HEK293T (cell line): Measurements from ENCODE around the gene SF3B6.

ENCODE experiments used
- CTCF ChIA-PET: fragments of 350-600 bp; formaldehyde crosslinking; extraction: SDS; loops from one replicate; lab custom pipeline; 2021; ENCODE audit warnings: antibody characterized with exemption, inconsistent platforms; lab: Yijun Ruan, JAX
- POLR2A ChIA-PET: fragments of 350-600 bp; formaldehyde crosslinking; extraction: SDS; loops from one replicate; lab custom pipeline; 2020; ENCODE audit warnings: antibody characterized with exemption, inconsistent platforms; lab: Yijun Ruan, JAX
- DNase-seq: peaks from one replicate; pipeline ENCODE4 v3.0.0; 2012; ENCODE audit warnings: mixed read lengths; ENCODE audit errors: extremely low spot score
- ARNT ChIP-seq: fragments of 450-650 bp; IDR thresholded peaks from 2 replicates; pipeline ENCODE4 v1.6.1; 2017; ENCODE audit warnings: mild to moderate bottlenecking
- BHLHE40 ChIP-seq: fragments of 450-650 bp; IDR thresholded peaks from 2 replicates; pipeline ENCODE4 v1.6.1; 2016; ENCODE audit warnings: mild to moderate bottlenecking, moderate library complexity, borderline replicate concordance
- CTBP1 ChIP-seq: fragments of 450-650 bp; IDR thresholded peaks from 2 replicates; pipeline ENCODE4 v1.6.1; 2016; ENCODE audit warnings: borderline replicate concordance
- ELF4 ChIP-seq: fragments of 450-650 bp; IDR thresholded peaks from 2 replicates; pipeline ENCODE4 v1.6.1; 2017; ENCODE audit warnings: antibody characterized with exemption
- FOXA1 ChIP-seq: fragments of 450-650 bp; IDR thresholded peaks from 2 replicates; pipeline ENCODE4 v1.6.1; 2016; ENCODE audit warnings: mild to moderate bottlenecking
- FOXK2 ChIP-seq: fragments of 450-650 bp; IDR thresholded peaks from 2 replicates; pipeline ENCODE4 v1.6.1; 2016; ENCODE audit warnings: mild to moderate bottlenecking
- FOXM1 ChIP-seq: fragments of 450-650 bp; IDR thresholded peaks from 2 replicates; pipeline ENCODE4 v1.6.1; 2017; ENCODE audit warnings: mild to moderate bottlenecking, borderline replicate concordance
- HDGF ChIP-seq: fragments of 450-650 bp; IDR thresholded peaks from 2 replicates; pipeline ENCODE4 v1.6.1; 2017; ENCODE audit warnings: antibody characterized with exemption, borderline replicate concordance
- L3MBTL2 ChIP-seq: fragments of 450-650 bp; conservative IDR thresholded peaks from 2 replicates; pipeline ENCODE4 v1.6.1; 2016; ENCODE audit warnings: mild to moderate bottlenecking
- LEF1 ChIP-seq: fragments of 450-650 bp; IDR thresholded peaks from 2 replicates; pipeline ENCODE4 v1.6.1; 2017; ENCODE audit warnings: mild to moderate bottlenecking, borderline replicate concordance
- NFRKB ChIP-seq: fragments of 450-650 bp; IDR thresholded peaks from 2 replicates; pipeline ENCODE4 v1.6.1; 2016; ENCODE audit warnings: mild to moderate bottlenecking, moderate library complexity
- PKNOX1 ChIP-seq: fragments of 450-650 bp; IDR thresholded peaks from 2 replicates; pipeline ENCODE4 v1.6.1; 2016
- SP1 ChIP-seq: fragments of 450-650 bp; IDR thresholded peaks from 2 replicates; pipeline ENCODE4 v1.6.1; 2017
- SUZ12 ChIP-seq: fragments of 450-650 bp; IDR thresholded peaks from 2 replicates; pipeline ENCODE4 v1.6.1; 2016; ENCODE audit warnings: mild to moderate bottlenecking
- TARDBP ChIP-seq: fragments of 450-650 bp; IDR thresholded peaks from 2 replicates; pipeline ENCODE4 v1.6.1; 2016
- ZNF384 ChIP-seq: fragments of 450-650 bp; IDR thresholded peaks from 2 replicates; pipeline ENCODE4 v1.6.1; 2016

The SF3B6 gene

DNA sequence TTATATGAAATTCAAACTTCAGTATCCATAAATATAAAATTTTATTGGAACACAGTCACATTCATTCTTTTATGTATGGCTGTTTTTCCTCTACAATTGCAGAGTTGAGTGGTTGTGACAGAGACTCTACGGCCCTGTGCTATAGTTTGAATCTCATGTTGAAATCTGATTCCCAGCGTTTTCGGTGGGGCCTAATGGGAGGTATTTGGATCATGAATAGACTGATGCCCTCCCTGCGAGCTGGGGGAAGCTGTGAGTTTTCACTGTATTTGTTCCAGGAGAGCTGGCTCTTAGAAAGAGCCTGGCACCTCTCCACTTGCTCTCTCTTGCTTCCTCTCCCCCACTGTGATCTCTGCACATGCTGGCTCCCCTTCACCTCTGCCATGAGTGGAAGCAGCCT, 45.3 kb upstream of the SF3B6 start:
- TF ChIP-seq NFRKB (no peak), ZNF384 (no peak), PKNOX1 (no peak), ELF4 (no peak), FOXK2 (no peak), SP1 (no peak), LEF1 (no peak), ARNT (no peak), FOXA1 (no peak), L3MBTL2 (no peak), TARDBP (no peak), SUZ12 (no peak), FOXM1 (no peak), CTBP1 (no peak), HDGF (no peak)
- DNase-seq: no peak
- POLR2A ChIA-PET: interaction anchor here (1.2 to 1.8 kb wide), 2 partner anchors 8 to 10 kb away, joined by 4 to 8 read pairs; no protein-coding TSS in a partner anchor
- CTCF ChIA-PET: interaction anchor here (0.6 kb wide), 1 partner anchor 232 kb away, joined by 6 read pairs; no protein-coding TSS in a partner anchor

DNA sequence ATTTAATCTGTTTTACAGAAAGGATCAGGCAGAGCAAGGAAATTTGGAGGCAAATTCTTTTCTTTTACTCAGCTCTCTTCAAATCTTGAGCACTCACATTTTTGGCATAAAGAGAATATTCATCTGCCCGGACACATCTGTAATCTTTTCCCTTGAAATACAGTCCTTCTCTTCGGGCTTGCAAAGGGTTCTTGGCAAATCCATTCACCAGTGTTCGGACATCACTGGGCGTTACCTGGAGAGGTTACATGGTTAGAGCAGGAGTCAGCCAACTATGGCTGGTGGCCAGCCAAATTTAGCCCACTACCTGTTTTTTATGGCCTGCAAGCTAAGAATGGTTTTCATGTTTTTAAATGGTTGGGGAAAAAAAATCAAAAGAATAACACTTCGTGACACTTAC, 44.9 kb upstream of the SF3B6 start:
- DNase-seq: no peak
- ChIA-PET POLR2A (interaction anchor here (0.6 kb wide), 1 partner anchor 12 kb away, joined by 3 read pairs; no protein-coding TSS in a partner anchor), CTCF (interaction anchor here (0.6 kb wide), 1 partner anchor 232 kb away, joined by 6 read pairs; no protein-coding TSS in a partner anchor)
- TF ChIP-seq HDGF: no peak
- TF ChIP-seq LEF1: no peak
- no peak for TF ChIP-seq SUZ12
- no peak for TF ChIP-seq TARDBP
- no peak for TF ChIP-seq ELF4
- TF ChIP-seq L3MBTL2: no peak
- TF ChIP-seq SP1: no peak
- no peak for TF ChIP-seq BHLHE40
- TF ChIP-seq CTBP1: no peak
- TF ChIP-seq ZNF384: no peak
- no peak for TF ChIP-seq FOXK2
- no peak for TF ChIP-seq FOXM1
- no peak for TF ChIP-seq NFRKB
- no peak for TF ChIP-seq ARNT
- TF ChIP-seq FOXA1: no peak
- no peak for TF ChIP-seq PKNOX1

DNA sequence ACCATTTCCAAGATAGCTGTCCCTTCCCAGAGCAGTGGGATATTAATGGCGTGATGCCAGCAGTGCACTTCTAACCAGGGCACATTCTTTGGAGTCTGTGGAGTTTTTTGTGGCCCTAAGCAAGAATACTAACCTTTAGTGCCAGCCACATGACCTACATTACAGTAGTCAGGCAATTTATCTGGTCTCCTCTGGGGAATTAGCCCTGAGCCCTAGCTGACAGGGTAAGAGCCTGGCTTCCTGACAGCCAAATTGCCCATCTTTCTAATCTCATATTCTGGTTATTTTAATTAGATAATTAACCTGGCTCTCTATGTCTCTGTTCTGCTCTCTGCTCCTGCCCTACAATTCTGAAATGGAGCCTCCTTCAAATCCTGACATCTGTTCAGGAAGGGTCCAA, 41.8 kb upstream of the SF3B6 start:
- POLR2A ChIA-PET: no interaction called here
- CTCF ChIA-PET: no interaction called here
- TF ChIP-seq FOXK2: no peak
- no peak for TF ChIP-seq NFRKB
- TF ChIP-seq SUZ12: no peak
- TF ChIP-seq LEF1: no peak
- TF ChIP-seq ELF4: no peak
- TF ChIP-seq ARNT: no peak
- no peak for TF ChIP-seq PKNOX1
- no peak for TF ChIP-seq FOXM1
- TF ChIP-seq CTBP1: no peak
- no peak for TF ChIP-seq L3MBTL2
- no peak for TF ChIP-seq HDGF
- no peak for TF ChIP-seq TARDBP
- no peak for TF ChIP-seq BHLHE40
- TF ChIP-seq ZNF384: no peak
- TF ChIP-seq FOXA1: no peak
- TF ChIP-seq SP1: no peak
- no peak for DNase-seq

GRCh38 chr2:24115057-24115456, 38.9 kb upstream of the SF3B6 start:
- CTCF ChIA-PET: no interaction called here
- DNase-seq: no peak
- TF ChIP-seq FOXA1 (no peak), ZNF384 (no peak), NFRKB (no peak), FOXK2 (no peak), HDGF (no peak), SUZ12 (no peak), ELF4 (no peak), CTBP1 (no peak), PKNOX1 (no peak), LEF1 (no peak), ARNT (no peak), SP1 (no peak), TARDBP (no peak), BHLHE40 (no peak), FOXM1 (no peak), L3MBTL2 (no peak)
- POLR2A ChIA-PET: no interaction called here

DNA sequence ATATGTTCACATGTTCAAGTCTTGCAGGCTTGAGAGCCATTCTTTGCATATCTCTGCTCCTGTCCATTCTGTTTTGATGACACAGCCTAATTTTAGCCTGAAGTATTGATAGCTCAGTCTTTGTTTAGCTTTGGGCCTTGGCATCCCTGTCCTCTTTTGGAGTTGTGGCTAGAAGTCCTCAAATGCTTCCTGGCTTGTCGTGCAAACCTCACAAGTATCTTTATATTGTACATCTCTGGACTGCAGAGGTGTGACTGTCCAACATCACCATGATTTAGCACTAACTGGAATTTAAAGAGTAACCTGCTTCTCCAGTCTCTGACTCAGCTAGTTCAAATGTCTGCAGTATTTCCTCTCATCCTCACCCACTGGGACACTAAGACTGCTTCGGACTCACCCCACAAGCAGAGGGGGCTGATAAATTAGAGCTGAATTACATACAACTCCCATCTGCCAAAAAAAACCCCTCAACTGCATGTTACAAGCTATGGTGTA, 35.3 kb upstream of the SF3B6 start:
- POLR2A ChIA-PET: interaction anchor here (1.7 kb wide), 1 partner anchor 11 kb away, joined by 8 read pairs; the partner anchor contains the start of gene PFN4
- TF ChIP-seq ZNF384 (no peak), SP1 (no peak), SUZ12 (no peak), NFRKB (no peak), L3MBTL2 (no peak), ELF4 (no peak), FOXM1 (no peak), PKNOX1 (no peak), FOXK2 (no peak), FOXA1 (no peak), TARDBP (no peak), BHLHE40 (no peak)

More for the DNA sequence above, 35.3 kb upstream of the SF3B6 start:
- CTCF ChIA-PET: no interaction called here
- DNase-seq: no peak
